ENCODE results near the gene DACT1.

Gene DACT1

GRCh38 chr14:58695514-58695913 is 57.8 kb downstream of the DACT1 start:
- intact Hi-C loops (cut with DNase I): no loop called here
- no peak for DNase-seq

GRCh38 chr14:58697266-58697929 is 59.6 kb downstream of the DACT1 start:
- intact Hi-C loops (cut with DNase I): no loop called here
- DNase-seq: no peak

All from head of caudate nucleus (tissue), 42 donors.